Measurements from ENCODE around the gene NDUFS1.

NDUFS1 gene

DNA sequence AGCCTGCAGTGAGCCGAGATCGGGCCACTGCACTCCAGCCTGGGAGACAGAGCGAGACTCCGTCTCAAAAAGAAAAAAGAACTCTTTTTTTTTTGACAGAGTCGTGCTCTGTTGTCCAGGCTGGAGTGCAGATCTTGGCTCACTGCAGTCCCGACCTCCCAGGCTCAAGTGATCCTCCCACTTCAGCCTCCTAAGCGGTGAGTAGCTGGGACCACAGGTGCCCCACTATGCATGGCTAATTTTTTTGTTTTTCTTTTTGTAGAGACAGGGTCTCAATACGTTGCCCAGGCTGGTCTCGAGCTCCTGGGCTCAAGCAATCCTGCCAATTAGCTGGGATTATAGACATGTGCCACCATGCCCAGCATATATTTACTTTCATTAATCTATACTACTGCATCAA lies 60.8 kb downstream of the NDUFS1 start:
- H3K27ac ChIP-seq: no peak overlapping the region
- no peak for DNase-seq (ENCODE audit: low spot score)
- TF ChIP-seq, protein P1, sequence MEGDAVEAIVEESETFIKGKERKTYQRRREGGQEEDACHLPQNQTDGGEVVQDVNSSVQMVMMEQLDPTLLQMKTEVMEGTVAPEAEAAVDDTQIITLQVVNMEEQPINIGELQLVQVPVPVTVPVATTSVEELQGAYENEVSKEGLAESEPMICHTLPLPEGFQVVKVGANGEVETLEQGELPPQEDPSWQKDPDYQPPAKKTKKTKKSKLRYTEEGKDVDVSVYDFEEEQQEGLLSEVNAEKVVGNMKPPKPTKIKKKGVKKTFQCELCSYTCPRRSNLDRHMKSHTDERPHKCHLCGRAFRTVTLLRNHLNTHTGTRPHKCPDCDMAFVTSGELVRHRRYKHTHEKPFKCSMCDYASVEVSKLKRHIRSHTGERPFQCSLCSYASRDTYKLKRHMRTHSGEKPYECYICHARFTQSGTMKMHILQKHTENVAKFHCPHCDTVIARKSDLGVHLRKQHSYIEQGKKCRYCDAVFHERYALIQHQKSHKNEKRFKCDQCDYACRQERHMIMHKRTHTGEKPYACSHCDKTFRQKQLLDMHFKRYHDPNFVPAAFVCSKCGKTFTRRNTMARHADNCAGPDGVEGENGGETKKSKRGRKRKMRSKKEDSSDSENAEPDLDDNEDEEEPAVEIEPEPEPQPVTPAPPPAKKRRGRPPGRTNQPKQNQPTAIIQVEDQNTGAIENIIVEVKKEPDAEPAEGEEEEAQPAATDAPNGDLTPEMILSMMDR (IDR thresholded peaks at IDR 0.05): no peak
- no peak overlapping the region for H3K4me3 ChIP-seq

DNA sequence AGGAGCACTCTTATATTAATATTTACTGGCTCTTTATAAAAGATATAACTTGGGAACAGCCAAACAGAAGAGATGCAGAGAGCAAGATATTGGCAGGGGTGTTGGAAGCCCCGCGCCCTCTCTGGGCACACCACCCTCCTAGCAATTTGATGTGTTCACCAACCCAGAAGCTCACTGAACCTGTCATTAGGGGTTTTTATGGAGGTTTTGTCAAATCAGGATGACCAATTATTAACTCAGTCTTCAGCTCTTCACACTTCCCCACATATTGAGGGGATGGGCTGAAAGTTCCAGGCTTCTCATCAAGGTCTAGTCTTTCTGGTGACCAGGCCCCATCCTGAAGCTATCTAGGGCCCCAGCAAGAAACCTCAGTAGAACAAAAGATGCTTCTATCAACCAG lies 62.4 kb downstream of the NDUFS1 start:
- TF ChIP-seq, protein P1 (IDR thresholded peaks at IDR 0.05): no peak
- DNase-seq (ENCODE audit: low spot score): no peak
- H3K27ac ChIP-seq: no peak overlapping the region
- H3K4me3 ChIP-seq: no peak overlapping the region

DNA sequence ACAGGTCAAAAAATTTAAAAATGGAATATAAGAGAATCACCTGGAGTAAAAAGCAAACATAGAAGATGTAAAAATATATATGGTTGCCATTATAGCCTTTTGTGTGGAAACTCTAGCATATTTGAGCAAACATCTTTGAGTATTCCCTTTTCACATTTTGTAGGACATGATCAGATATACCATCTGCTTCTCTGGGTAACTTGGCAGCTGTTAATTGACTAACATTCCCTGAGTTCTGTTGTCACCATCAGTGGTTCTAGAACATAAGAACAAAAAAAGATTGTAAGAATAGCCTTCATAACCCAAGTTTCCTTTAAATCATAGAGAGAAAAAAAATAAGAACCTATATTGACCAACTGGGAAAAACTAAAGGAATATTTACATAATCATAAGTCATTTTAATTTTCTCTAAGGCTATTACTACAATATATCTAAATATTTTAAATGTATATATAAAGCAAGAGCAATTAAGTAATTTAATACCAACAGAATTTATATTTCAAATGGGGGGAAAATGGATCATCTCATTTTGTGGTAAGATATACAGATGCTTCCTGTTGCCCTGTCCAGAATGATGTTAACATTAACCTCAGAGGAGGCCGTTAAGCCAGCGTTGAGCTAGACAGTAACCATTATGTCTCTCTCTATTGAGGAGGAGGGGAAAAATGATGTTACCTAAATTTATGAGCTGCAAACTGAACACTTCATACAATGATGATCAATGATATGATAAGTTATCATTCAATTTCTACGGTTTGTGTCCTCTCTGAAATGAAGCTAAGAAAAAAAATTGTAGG lies 63.5 kb downstream of the NDUFS1 start:
- TF ChIP-seq, protein P1 (IDR thresholded peaks at IDR 0.05): no peak
- DNase-seq (ENCODE audit: low spot score): no peak
- no peak overlapping the region for H3K4me3 ChIP-seq
- no peak overlapping the region for H3K27ac ChIP-seq

DNA sequence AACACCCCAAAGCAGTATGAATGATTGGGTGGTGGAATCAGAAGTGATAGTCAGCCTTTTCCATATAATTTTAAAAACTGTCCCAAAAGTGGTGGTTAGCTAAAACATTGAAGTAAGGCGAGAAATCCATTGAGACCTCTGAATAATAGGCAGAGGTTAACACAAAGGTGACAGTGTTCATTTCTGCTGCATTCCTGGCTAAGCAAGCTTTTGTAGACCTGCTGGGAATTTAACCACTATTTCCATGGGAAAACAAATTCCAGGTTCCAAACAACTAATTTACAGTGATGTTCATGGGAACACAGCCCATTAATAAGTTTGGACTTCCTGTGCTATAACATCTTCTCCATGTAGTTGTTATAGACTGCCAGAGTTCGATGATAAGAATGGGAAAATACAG lies 66.9 kb downstream of the NDUFS1 start:
- TF ChIP-seq, protein P1 (IDR thresholded peaks at IDR 0.05): no peak
- Histone ChIP-seq H3K27ac (no peak overlapping the region), H3K4me3 (no peak overlapping the region)
- no peak for DNase-seq (ENCODE audit: low spot score)

DNA sequence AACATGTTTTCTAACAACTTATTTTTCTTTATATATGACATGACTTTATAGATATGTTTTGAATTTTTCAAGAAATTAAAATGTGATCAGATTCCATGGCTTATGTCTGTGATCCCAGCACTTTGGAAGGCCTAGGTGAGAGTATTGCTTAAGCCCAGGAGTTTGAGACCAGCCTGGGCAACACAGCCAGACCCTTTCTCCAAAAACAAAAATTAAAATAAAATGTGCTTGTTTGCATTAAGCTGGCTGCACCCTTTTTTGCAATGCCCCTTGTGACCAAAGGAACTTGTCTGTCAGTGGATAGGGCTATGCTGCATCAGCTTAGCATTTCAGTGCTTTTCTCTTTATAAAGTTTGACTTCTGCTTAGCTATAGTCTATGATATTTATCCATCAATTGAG lies 71.0 kb downstream of the NDUFS1 start:
- no peak for DNase-seq (ENCODE audit: low spot score)
- Histone ChIP-seq H3K4me3 (no peak overlapping the region), H3K27ac (no peak overlapping the region)
- TF ChIP-seq, protein P1 (IDR thresholded peaks at IDR 0.05): no peak

DNA sequence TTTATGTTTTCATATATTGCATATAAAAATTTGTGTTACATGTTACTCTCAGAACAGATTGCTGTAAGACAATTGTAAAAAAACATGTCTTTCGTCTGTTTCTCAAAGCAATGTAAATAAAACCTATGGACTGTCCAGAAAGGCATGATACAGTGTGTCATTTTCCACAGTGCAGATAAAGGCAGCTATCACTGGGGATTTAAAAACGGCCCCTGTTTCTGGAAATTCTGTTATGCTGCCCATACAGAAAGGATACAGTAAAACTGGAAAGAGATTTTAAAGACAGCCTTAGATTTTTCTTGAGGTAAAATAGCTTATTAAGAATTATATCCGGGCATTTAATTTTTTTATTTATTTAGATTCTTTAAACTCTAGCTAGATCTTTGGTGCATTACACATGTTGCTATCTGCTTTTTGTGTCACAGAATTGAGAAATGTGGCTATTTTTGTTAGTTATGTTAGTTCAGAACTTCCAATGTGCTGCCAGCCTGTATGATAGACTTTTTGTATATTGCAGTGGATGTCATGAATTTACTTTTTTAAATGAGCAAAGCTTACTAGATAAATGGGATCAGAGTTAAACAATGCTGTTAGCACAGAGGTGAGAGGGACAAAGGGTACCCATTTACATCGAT lies 72.4 kb downstream of the NDUFS1 start:
- TF ChIP-seq, protein P1 (IDR thresholded peaks at IDR 0.05): no peak
- H3K27ac ChIP-seq: peak overlapping the region; percentile 93 to 98
- H3K4me3 ChIP-seq: peak overlapping the region; percentile 74
- no peak for DNase-seq (ENCODE audit: low spot score)

Data from coronary artery (tissue), 2 donors.